ENCODE measurements around the gene PKHD1. TPM values are rescaled to one million over a fixed set of nuclear protein-coding genes. Genes with fewer than 3 reads are reported as not detected.

The PKHD1 gene
- total RNA-seq, 2 experiments from 2014 or later = not detected

DNA sequence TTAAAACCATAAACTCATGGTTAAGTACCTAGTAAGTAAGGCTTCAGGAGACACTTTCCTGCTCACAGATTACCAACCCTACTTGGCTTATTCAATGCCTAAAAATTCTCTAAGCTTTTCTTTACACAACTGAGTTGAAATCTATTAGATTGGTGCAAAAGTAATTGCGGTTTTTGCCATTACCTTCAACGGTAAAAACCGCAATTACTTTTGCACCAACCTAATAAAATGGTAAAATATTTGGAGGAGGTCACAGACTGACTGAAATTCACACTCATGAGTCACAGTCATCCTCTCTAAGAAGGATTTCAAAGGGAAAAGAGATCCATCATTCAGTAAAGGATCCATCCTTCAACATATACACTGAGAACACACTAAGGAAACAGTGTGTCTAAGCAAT lies 25.9 kb downstream of the PKHD1 start:
- Mint-ChIP-seq H3K27me3 (ENCODE audit: low read depth) (peaks cover 22% of the 10 kb centered on the region), H3K27ac (no peak overlapping the region), H3K9me3 (ENCODE audit: insufficient read depth) (no peaks in the 10 kb centered on the region), H3K4me3 (no peak overlapping the region), H3K4me1 (ENCODE audit: low read depth) (peaks cover 12% of the 10 kb centered on the region), H3K36me3 (ENCODE audit: low read depth) (no peaks in the 10 kb centered on the region)
- ChIA-PET POLR2A (no interaction called here), CTCF (interaction anchor here (1.1 to 2.7 kb wide), 2 partner anchors 12 to 202 kb away, joined by 3 to 20 read pairs; no protein-coding TSS in a partner anchor)
- DNase-seq (no peak), ATAC-seq (no peak)

DNA sequence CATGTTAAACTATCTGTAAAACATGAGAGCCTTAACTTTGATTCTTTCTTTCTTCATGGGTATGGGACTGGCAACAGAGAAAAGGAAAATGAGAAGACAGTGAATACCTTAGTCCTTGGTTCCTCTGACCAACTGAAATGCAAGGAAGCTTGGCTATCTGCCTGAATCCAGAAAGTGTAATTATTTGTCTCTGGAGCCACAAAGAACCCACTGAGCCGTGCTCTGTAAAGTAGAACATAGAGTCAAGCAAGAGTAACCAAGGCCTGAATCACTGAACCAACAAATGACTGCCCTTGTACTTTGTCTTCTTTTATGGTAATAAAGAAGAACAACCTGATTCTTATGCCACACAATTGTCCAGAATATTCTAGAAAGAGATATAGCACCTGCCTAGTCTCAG lies 27.6 kb downstream of the PKHD1 start:
- Mint-ChIP-seq H3K36me3 (ENCODE audit: low read depth) (no peaks in the 10 kb centered on the region), H3K4me1 (ENCODE audit: low read depth) (peaks cover 12% of the 10 kb centered on the region), H3K9me3 (ENCODE audit: insufficient read depth) (no peaks in the 10 kb centered on the region), H3K4me3 (no peak overlapping the region), H3K27me3 (ENCODE audit: low read depth) (peaks cover 19% of the 10 kb centered on the region), H3K27ac (no peak overlapping the region)
- DNase-seq (no peak), ATAC-seq (no peak)
- ChIA-PET CTCF (interaction anchor here (2.7 kb wide), 1 partner anchor 10 kb away, joined by 20 read pairs; no protein-coding TSS in a partner anchor), POLR2A (no interaction called here)

DNA sequence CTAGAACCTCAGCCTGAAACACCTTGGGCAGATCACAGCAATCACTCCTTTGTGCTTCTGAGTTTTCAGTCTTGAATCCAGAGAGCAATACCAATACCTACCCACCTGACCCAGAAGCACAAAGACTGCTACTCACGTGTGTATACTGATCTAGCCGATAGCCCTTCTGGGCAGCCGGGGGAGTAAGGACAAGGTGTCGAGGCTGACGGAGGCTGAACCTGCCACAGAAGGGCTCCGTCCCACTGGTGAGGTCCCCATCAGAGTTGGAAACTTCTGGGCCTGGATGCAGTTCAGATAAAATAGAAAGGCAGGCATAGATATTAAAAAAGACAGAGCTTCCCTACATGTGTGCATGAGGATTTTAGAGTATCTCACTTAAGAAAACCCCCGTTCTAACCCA lies 32.0 kb downstream of the PKHD1 start:
- H3K4me1 Mint-ChIP-seq (ENCODE audit: low read depth) = no peaks in the 10 kb centered on the region
- CTCF ChIA-PET = no interaction called here
- H3K27ac Mint-ChIP-seq = no peak overlapping the region
- H3K27me3 Mint-ChIP-seq (ENCODE audit: low read depth) = peaks cover 20% of the 10 kb centered on the region
- ATAC-seq = no peak
- DNase-seq = no peak
- no peaks in the 10 kb centered on the region for H3K36me3 Mint-ChIP-seq (ENCODE audit: low read depth)
- no peaks in the 10 kb centered on the region for H3K9me3 Mint-ChIP-seq (ENCODE audit: insufficient read depth)
- H3K4me3 Mint-ChIP-seq = no peak overlapping the region
- POLR2A ChIA-PET = no interaction called here

DNA sequence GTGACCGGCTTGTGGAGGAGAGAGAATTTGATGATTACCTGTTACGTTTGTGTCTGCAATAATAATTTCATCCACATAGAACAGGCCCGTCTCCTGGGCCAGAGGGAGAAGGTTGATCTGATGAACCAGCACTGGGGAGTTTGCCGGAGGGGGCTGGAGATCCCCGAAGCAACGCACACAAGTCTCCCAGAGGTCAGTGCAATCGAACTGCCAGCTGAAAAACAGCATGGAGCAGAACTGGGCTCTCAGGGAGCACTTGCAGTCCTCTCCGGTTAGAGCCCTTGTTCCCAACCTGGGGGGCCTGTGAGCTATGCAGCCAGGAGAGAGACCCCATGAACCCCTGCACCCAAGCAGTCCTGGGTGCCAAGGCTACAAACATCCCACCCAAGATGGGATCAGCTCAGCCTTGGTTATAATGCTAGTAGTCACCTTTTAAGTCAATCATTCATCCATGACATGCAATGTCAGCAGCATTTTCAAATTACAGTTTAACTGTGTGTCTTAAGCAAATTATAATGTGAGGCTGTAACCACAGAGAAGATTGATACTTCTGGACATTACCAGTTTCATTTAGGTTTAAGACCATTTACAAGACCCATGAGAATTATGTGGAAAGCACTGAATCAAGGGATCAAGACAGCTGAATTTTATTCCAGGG lies 34.2 kb downstream of the PKHD1 start:
- H3K36me3 Mint-ChIP-seq (ENCODE audit: low read depth) = no peaks in the 10 kb centered on the region
- no peaks in the 10 kb centered on the region for H3K9me3 Mint-ChIP-seq (ENCODE audit: insufficient read depth)
- ChIA-PET CTCF (no interaction called here), POLR2A (no interaction called here)
- H3K4me3 Mint-ChIP-seq = no peak overlapping the region
- no peaks in the 10 kb centered on the region for H3K4me1 Mint-ChIP-seq (ENCODE audit: low read depth)
- no peak for DNase-seq
- H3K27ac Mint-ChIP-seq = no peak overlapping the region
- no peak for ATAC-seq
- H3K27me3 Mint-ChIP-seq (ENCODE audit: low read depth) = peaks cover 16% of the 10 kb centered on the region

DNA sequence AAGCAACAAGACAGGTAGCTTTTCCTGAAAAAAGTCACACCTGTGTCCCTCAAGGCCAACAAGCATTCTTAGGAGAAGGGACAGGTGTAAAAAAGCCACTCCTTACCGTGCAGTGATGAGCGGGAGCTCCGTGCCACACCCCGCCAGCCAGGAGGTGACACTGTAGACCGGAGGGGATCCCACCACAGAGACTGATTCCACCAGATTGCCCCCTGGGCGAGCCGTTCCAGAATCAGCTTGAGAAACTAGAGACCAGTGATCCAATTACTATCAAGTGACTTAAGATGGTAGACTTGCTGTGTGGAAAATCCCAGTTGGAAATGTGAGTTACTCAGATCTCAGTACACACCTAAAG lies 37.4 kb downstream of the PKHD1 start:
- Mint-ChIP-seq H3K4me3 (no peak overlapping the region), H3K27me3 (ENCODE audit: low read depth) (peaks cover 12% of the 10 kb centered on the region), H3K9me3 (ENCODE audit: insufficient read depth) (no peaks in the 10 kb centered on the region), H3K36me3 (ENCODE audit: low read depth) (no peaks in the 10 kb centered on the region), H3K27ac (no peak overlapping the region), H3K4me1 (ENCODE audit: low read depth) (no peaks in the 10 kb centered on the region)
- POLR2A ChIA-PET = no interaction called here
- no peak for ATAC-seq
- CTCF ChIA-PET = interaction anchor here (0.6 to 4.6 kb wide), 16 partner anchors 11 to 220 kb away, joined by 3 to 24 read pairs (median 4); no protein-coding TSS in a partner anchor
- no peak for DNase-seq

DNA sequence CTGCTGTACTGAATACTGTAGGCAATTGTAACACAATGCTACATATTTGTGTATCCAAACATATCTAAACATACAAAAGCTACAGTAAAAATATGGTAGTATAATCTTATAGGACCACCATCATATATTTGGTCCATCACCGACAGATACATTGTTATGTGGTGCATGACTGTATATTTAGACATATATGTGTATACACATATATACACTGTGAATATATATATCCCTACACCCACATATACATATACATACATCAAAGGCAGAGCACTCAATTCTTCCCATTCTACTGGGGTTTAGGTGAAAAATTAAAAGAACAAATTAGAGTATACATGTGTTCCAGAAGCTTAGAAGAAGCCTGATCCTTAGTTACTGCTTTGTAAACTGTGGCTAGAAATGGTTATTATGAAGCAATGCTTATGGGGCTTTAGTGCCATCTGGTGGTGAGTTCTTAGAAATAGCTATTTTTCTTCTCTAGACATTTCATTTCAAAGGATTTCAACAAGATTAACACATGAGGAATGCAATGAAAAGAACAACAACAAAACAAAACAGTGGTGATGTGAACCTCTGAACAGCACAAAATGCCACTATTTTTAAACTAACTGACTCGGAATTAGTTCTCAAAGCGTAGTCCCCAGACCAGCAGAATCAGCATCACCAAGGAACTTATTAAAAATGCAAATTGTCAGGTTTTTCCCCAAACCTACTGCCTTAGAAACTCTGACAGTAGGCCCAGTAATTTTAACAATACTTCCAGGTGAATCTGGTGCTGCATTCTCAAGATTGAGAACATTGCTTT lies 38.0 kb downstream of the PKHD1 start:
- no peaks in the 10 kb centered on the region for H3K36me3 Mint-ChIP-seq (ENCODE audit: low read depth)
- CTCF ChIA-PET = interaction anchor here (0.6 to 4.6 kb wide), 16 partner anchors 12 to 221 kb away, joined by 3 to 24 read pairs (median 4); no protein-coding TSS in a partner anchor
- POLR2A ChIA-PET = no interaction called here
- no peak overlapping the region for H3K4me3 Mint-ChIP-seq
- no peak overlapping the region for H3K27ac Mint-ChIP-seq
- DNase-seq = peak; percentile 34
- ATAC-seq = no peak
- H3K9me3 Mint-ChIP-seq (ENCODE audit: insufficient read depth) = no peaks in the 10 kb centered on the region
- peaks cover 12% of the 10 kb centered on the region for H3K27me3 Mint-ChIP-seq (ENCODE audit: low read depth)
- no peaks in the 10 kb centered on the region for H3K4me1 Mint-ChIP-seq (ENCODE audit: low read depth)

DNA sequence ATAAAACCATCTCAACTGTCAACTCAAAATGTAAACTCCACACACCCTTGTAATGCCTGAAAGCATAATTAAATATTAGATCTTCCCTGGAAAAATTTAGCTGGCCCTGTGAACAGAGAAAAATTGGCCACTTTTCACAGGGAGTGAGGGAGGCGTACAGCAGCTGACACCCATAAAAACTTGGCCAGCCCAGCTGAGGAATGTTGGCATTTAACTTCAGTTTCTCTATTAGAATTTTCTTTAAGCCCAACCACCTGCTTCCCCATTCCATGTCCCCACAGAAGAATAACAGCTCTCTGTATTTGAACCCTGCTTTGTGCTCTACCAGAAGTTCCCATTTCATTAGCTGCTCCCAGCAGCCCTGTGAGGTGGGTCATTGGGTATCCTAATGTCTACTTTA lies 41.0 kb downstream of the PKHD1 start:
- DNase-seq = no peak
- ChIA-PET CTCF (no interaction called here), POLR2A (no interaction called here)
- Mint-ChIP-seq H3K27ac (no peak overlapping the region), H3K27me3 (ENCODE audit: low read depth) (peaks cover 22% of the 10 kb centered on the region), H3K36me3 (ENCODE audit: low read depth) (no peaks in the 10 kb centered on the region), H3K9me3 (ENCODE audit: insufficient read depth) (no peaks in the 10 kb centered on the region), H3K4me3 (no peak overlapping the region), H3K4me1 (ENCODE audit: low read depth) (no peaks in the 10 kb centered on the region)
- no peak for ATAC-seq

DNA sequence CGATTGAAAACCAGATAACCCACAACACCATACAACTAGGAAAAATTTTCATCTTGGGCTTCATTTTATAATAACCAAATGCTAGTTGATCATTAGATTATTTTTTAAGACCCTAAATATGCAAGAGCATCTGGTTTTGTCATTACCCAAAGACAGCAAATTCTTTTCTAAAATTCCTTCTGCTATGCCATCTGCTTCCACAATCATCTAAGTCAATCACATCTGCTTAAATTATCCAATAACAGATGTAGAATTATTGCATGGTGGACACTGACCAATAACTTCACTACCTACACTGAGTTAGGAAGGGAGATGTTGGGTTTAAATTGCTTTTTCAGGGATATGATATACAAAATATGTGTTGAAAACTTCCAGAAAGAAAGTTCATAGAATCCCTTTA lies 41.9 kb downstream of the PKHD1 start:
- POLR2A ChIA-PET = no interaction called here
- ATAC-seq (no peak), DNase-seq (no peak)
- Mint-ChIP-seq H3K36me3 (ENCODE audit: low read depth) (no peaks in the 10 kb centered on the region), H3K27ac (no peak overlapping the region), H3K4me3 (no peak overlapping the region), H3K4me1 (ENCODE audit: low read depth) (no peaks in the 10 kb centered on the region), H3K9me3 (ENCODE audit: insufficient read depth) (no peaks in the 10 kb centered on the region), H3K27me3 (ENCODE audit: low read depth) (peaks cover 16% of the 10 kb centered on the region)
- CTCF ChIA-PET = no interaction called here

DNA sequence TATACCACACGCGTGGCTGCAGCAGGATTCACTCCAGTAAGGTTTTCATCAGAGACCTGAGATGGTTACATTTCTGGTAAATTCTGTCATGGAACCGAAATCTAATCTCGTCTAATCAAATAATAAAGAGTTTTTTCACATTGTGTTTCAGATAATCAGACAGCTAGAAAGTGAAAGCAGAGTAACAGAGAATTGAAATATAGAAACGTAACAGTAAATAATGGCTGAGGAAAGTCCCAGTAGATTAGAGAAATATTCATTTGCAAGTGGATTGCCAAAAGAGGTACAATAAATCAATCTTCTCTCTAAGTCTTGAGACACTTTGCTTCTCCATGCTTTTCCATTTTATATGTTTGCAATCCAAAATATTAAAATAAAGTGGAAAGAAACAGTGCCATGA lies 42.4 kb downstream of the PKHD1 start:
- ATAC-seq (no peak), DNase-seq (no peak)
- no peaks in the 10 kb centered on the region for H3K4me1 Mint-ChIP-seq (ENCODE audit: low read depth)
- H3K9me3 Mint-ChIP-seq (ENCODE audit: insufficient read depth) = no peaks in the 10 kb centered on the region
- H3K27ac Mint-ChIP-seq = no peak overlapping the region
- H3K4me3 Mint-ChIP-seq = no peak overlapping the region
- POLR2A ChIA-PET = no interaction called here
- CTCF ChIA-PET = no interaction called here
- H3K36me3 Mint-ChIP-seq (ENCODE audit: low read depth) = no peaks in the 10 kb centered on the region
- H3K27me3 Mint-ChIP-seq (ENCODE audit: low read depth) = peaks cover 16% of the 10 kb centered on the region

DNA sequence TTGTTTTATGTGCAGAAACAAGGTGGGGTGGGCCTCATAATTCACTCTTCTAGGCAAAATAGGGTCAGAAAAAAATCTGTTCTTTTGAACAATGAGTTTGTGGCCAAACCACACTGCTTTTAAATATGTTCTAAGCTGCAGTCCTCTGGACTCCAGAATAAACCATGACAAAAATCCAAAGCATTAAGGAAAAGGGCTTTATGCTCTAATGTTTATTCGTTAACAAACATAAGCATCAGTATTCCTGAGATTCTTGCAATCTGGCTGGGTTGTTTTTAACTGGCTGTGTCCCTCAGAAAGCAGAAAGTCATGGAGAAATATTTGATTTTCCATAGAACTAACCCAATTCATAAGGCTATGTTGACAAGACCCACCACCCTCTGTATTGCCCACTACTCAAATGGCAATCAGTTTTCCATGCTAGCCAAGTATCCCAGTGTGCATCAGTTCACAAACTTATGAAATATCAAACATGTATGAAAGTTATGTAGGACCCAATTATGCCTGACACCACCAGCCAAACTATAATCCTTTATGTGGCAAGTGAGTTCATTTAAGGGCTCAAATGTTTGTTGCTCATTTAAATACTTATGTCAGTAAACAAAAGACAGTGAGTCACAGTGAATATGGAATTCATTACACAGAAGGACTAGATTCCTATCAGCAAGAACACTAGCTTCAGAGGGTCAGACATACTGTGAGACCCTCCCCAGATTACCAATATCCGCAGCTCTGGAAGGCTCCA lies 45.1 kb downstream of the PKHD1 start:
- Mint-ChIP-seq H3K4me3 (no peak overlapping the region), H3K4me1 (ENCODE audit: low read depth) (no peaks in the 10 kb centered on the region), H3K9me3 (ENCODE audit: insufficient read depth) (no peaks in the 10 kb centered on the region), H3K36me3 (ENCODE audit: low read depth) (no peaks in the 10 kb centered on the region), H3K27me3 (ENCODE audit: low read depth) (peaks cover 20% of the 10 kb centered on the region), H3K27ac (no peak overlapping the region)
- no peak for DNase-seq
- no peak for ATAC-seq
- POLR2A ChIA-PET = no interaction called here
- CTCF ChIA-PET = no interaction called here

DNA sequence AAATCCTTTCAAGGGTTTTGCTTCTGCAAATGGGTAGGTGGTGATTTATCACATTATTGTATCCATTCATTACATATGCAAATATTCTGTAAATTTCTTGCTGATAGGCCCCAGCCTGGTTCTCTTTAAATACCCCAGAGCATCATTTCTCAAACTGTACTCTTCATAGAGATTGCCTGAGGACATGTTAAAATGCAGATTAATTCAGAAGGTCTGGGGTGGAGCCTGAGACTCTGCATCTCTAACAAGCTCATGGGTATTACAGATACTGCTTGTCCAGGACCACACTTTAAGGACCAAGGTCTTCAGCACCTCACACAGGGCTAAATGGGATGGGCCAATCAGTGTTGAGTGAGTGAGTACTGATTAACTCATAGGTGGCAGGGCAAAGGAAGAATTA lies 46.3 kb downstream of the PKHD1 start:
- no peak overlapping the region for H3K27ac Mint-ChIP-seq
- no peaks in the 10 kb centered on the region for H3K4me1 Mint-ChIP-seq (ENCODE audit: low read depth)
- ATAC-seq (no peak), DNase-seq (no peak)
- H3K36me3 Mint-ChIP-seq (ENCODE audit: low read depth) = no peaks in the 10 kb centered on the region
- ChIA-PET CTCF (no interaction called here), POLR2A (no interaction called here)
- H3K9me3 Mint-ChIP-seq (ENCODE audit: insufficient read depth) = no peaks in the 10 kb centered on the region
- peaks cover 18% of the 10 kb centered on the region for H3K27me3 Mint-ChIP-seq (ENCODE audit: low read depth)
- no peak overlapping the region for H3K4me3 Mint-ChIP-seq

DNA sequence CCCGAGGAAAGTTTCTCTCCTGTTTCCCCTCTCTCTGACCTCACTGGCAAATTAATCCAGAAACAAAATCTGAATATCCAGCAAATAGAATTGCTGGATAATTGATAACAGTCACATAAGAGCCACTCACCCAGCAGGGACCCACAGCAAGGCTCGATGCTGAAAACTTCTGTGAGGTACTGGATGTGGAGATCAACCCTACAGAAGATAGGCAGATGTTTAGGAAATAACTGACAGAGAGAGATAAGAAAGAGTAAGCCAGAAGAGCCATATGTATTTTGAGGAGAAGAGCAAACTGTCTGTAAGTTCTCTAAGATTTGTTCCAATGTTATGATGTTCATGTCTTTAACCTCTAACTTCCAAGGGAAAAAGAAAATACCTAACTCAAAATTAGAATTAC lies 59.7 kb downstream of the PKHD1 start:
- Mint-ChIP-seq H3K4me1 (ENCODE audit: low read depth) (no peaks in the 10 kb centered on the region), H3K27ac (no peak overlapping the region), H3K4me3 (no peak overlapping the region), H3K9me3 (ENCODE audit: insufficient read depth) (peaks cover 4% of the 10 kb centered on the region), H3K36me3 (ENCODE audit: low read depth) (no peaks in the 10 kb centered on the region), H3K27me3 (ENCODE audit: low read depth) (peaks cover 8% of the 10 kb centered on the region)
- POLR2A ChIA-PET = no interaction called here
- CTCF ChIA-PET = no interaction called here
- DNase-seq (no peak), ATAC-seq (no peak)
